ENCODE results near the gene POFUT2.

POFUT2 gene

GRCh38 chr21:45287438-45288391, at the start of gene POFUT2:
Gene POFUT2 (minus strand): TSS chr21:45287895. CDS start chr21:45287871, 24 bp downstream.
- peak; percentile 97 to 99 (median 98) for DNase-seq (ENCODE audit: low read depth in 4 of 4, low spot score in 1 of 4)

DNA sequence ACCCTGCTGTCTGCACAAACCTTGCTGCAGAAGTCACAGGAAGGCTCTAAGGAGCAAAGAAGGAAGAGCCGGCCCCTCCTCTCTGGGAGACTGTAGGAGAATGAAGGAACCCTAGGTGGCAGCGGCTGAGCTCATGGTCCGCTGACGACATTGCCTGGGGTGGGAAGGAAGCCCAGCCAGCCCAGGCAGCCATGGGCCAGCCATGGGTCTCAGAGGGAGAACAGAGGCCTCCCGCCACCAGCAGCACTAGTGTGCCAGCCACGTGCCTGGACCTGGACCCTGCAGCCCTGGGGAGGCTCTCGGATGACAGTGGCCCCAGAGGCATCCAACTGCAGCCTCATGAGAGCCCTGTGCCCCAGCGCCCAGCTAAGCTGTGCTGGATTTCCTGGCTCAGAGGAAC, 49.2 kb upstream of the POFUT2 start:
- no peak for DNase-seq (ENCODE audit: low read depth in 4 of 4, low spot score in 1 of 4)

- no peak for DNase-seq (ENCODE audit: low read depth in 4 of 4, low spot score in 1 of 4)
Measured at GRCh38 chr21:45336535-45336810, 48.8 kb upstream of the POFUT2 start.

- no peak for DNase-seq (ENCODE audit: low read depth in 4 of 4, low spot score in 1 of 4)
Measured at GRCh38 chr21:45335761-45336534, 48.3 kb upstream of the POFUT2 start.

DNA sequence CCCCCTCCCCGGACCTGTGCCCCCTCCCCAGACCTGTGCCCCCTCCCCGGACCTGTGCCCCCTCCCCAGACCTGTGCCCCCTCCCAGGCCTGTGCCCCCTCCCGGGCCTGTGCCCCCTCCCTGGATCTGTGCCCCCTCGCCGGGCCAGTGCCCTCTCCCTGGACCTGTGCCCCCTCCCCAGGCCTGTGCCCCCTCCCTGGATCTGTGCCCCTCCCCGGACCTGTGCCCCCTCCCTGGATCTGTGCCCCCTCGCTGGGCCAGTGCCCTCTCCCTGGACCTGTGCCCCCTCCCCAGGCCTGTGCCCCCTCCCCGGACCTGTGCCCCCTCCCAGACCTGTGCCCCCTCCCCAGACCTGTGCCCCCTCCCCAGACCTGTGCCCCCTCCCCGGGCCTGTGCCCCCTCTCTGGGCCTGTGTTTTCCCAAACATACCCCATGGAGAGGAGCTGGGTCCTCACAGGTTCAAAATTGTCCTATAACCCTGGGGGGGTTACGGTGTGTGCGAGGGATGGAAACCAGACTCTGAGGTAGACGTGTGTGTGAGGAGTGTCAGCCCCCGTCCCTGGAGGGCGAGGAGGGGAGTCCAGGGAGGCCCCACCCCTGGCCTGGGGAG, 47.6 kb upstream of the POFUT2 start:
- no peak for DNase-seq (ENCODE audit: low read depth in 4 of 4, low spot score in 1 of 4)

- DNase-seq (ENCODE audit: low read depth in 4 of 4, low spot score in 1 of 4): no peak
Measured at GRCh38 chr21:45334591-45335081, 46.9 kb upstream of the POFUT2 start.

- DNase-seq (ENCODE audit: low read depth in 4 of 4, low spot score in 1 of 4): no peak
Measured at GRCh38 chr21:45334134-45334533, 46.4 kb upstream of the POFUT2 start.

DNA sequence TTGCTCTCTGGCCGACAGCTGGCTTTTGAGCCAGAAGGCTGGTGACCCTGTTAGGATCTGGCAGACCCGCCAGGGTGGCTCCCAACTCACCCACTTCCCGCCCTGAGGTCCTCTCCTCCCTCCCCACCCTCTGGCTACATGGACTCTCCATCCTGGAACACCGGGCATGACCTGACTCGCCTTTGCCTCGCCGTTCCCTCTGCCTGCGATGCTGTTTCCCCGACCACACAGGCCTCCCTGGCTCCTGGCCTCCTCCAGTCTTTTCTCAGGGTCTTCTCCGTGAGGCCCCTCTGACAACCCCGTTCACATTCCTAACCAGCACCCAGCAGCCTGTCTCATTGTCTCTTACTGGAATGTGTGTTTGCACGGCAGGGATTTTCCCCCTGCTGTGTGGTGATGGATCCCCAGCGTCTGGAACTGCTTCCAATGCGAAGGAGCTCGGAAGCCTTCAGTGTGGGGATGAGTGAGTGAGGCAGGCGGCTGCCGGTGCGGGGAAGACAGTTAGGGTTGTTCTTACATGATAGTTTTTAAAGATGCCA, 46.0 kb upstream of the POFUT2 start:
- no peak for DNase-seq (ENCODE audit: low read depth in 4 of 4, low spot score in 1 of 4)

DNA sequence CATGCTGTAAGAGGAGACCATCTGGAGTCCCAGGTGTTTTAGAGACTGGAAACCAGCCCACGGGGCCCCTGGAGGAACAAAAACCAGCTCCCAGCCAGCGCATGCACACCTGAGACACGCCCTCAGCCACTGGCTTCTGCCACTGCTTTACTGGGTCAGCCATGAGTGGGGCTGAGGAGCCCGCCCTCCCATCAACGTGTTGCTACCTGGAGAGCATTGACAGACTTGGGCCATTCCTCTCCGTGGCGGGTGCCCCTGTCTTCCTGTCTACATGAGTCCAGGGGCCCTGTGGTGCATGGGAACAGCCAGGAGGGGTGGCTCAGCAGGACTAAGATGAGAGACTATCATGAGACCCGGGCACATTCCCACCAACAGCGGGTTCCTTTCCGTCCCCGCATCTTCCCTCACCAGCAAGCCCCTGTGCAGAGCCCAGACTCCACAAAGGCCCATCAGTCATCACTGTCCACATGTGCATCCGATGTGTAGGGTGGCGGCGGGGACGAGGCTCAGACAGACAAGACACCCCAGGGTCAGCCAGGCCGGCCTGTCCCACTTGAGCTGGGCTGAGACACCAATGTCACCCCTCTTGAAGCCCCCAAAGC, 45.4 kb upstream of the POFUT2 start:
- no peak for DNase-seq (ENCODE audit: low read depth in 4 of 4, low spot score in 1 of 4)

GRCh38 chr21:45332415-45332814, 44.7 kb upstream of the POFUT2 start:
- DNase-seq (ENCODE audit: low read depth in 4 of 4, low spot score in 1 of 4): no peak

- no peak for DNase-seq (ENCODE audit: low read depth in 4 of 4, low spot score in 1 of 4)
Measured at GRCh38 chr21:45331531-45332147, 43.9 kb upstream of the POFUT2 start.

- DNase-seq (ENCODE audit: low read depth in 4 of 4, low spot score in 1 of 4): no peak
Measured at GRCh38 chr21:45330851-45331261, 43.2 kb upstream of the POFUT2 start.

- no peak for DNase-seq (ENCODE audit: low read depth in 4 of 4, low spot score in 1 of 4)
Measured at GRCh38 chr21:45330075-45330781, 42.5 kb upstream of the POFUT2 start.

DNA sequence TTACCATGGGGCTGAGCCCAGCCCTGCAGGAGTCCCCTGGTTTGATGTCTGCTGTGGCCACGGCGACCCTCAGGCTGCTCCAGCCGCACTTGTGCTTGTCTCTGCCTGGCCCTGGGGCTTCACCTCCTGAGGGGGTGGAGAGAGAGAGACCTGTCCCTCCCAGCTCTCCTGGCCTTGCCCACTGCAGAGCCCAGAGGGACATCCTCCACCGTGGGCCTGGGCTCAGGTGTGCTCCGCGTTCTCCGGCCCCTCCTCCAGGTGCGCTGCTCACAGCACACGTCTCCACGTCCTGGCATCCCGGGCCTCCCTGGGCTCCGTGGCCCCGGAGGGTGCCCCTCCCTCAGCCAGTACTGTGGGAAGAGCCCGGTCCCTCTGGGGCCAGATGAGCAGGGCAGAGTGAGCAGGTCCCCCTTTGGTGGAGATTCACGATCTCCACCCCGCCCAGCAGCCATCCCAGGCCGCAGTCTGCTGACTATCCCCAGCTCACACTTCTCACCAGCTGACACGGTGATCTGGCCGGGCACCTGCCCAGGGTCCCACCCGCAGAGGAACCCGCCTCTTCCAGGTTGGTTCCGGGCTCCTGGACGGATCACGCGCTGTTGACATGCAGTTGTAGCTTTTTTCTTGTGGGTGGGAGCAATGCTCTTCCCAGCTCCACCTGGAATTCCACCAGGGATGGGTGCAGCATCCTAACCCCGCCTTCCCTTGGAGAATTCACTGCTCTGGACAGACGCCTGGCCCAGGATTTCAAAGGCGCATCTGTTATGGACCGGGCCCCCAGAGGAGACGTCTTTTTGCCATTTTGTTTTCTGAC, 41.8 kb upstream of the POFUT2 start:
- DNase-seq (ENCODE audit: low read depth in 4 of 4, low spot score in 1 of 4): no peak

- DNase-seq (ENCODE audit: low read depth in 4 of 4, low spot score in 1 of 4): no peak
Measured at GRCh38 chr21:45328198-45329091, 40.8 kb upstream of the POFUT2 start.

GRCh38 chr21:45327441-45328197, 39.9 kb upstream of the POFUT2 start:
- no peak for DNase-seq (ENCODE audit: low read depth in 4 of 4, low spot score in 1 of 4)

DNA sequence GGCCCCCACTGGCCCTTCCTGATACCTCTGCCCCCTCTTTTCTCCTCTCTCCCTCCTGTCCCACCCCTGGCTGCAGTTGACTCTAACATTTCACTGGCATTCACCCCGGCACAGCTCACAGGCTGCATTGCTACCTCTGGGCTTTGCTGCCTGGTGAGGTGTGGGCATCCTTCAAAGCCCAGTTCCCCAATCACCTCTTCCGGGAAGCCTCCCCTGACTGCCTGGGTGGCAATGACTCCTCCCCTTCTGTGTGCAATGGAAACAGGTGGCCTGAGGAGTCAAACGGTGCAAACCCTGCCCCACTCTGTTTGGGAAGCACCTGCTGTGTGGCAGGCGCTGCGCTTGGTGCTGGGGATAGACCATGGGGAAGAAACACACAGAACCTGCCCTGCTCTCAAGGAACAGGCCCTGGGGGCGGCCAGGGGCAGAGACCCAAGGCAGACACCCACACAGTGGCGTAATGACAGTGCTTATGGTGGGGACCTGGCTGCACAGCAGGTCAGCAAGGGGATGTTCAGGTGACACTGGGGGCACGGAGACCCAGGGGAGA, 39.3 kb upstream of the POFUT2 start:
- DNase-seq (ENCODE audit: low read depth in 4 of 4, low spot score in 1 of 4): no peak

Data from stimulated activated CD4-positive, alpha-beta T cell treated with anti-CD3 and anti-CD28 coated beads, Interleukin-1b, Interleukin-23, amount 100 ng/mL, for 24 hours (primary cell).